8988T (cell line): Measurements from ENCODE around the gene SNX20.

Experiments used
- DNase-seq: peaks from one replicate; pipeline ENCODE4 v3.0.0; 2011

SNX20 gene

DNA sequence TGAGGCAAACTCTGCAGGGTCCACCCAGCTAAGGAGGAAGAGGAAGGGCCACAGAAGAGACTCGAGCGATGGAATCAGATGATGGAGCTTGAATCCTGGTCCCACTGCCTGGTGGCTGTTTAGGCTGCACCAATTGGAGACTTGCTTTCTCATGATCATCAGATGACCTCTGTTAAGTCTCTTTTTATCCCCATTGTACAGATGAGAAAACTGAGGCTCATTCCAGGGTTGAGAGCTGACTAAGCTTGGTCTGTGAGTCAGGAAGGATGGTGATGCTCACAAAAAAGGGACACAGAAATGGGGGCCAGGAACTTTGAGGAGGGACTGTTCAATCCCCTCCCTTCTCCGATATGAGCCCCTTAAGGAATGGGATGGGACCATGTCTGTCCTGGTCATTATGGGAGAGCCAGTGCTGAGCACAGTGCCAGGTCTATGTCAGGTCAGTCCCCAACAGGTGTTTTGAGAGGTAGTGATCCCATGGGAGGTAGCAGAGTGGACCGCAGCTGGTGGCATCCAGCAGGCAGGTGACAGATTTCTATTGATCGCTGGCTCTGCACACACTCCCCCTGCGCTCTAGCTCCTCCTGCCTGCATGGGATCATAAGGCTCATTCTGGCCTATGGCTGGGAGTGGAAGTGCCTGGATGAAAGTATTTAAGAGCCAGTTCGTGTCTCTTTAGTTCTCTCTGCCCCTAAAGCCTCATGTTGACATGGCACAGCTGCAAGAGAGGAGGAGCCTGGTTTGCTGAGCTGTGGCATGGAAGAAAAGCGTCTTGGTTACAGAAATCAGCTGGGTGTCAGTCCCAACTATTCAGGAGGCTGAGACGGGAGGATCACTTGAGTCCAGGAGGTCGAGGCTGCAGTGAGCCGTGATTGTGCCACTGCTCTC is 27.2 kb downstream of the SNX20 start:
- DNase-seq, result no peak

- no peak for DNase-seq
Measured at GRCh38 chr16:50652836-50653425, 28.2 kb downstream of the SNX20 start.

- no peak for DNase-seq
Measured at GRCh38 chr16:50651835-50652438, 29.2 kb downstream of the SNX20 start.

DNA sequence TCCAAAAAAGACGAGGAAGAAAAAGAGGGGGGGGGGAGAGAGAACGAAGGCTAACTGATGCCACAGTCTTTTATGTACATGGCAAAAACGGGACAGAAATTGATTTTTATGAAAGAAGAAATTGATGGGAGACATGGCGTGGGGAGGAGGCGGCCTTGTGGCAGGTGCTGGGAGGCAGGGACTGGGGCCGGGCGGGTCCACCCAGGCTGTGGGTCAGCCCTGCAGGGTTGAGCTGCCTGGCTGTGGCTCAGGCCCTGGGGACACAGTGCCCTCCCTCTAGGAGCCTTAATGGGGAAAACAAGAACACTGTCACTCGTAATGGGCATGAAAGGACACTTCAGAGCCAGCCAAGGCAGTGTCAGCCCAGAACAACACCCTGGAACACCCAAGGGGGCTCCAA is 34.8 kb downstream of the SNX20 start:
- DNase-seq, result no peak

DNA sequence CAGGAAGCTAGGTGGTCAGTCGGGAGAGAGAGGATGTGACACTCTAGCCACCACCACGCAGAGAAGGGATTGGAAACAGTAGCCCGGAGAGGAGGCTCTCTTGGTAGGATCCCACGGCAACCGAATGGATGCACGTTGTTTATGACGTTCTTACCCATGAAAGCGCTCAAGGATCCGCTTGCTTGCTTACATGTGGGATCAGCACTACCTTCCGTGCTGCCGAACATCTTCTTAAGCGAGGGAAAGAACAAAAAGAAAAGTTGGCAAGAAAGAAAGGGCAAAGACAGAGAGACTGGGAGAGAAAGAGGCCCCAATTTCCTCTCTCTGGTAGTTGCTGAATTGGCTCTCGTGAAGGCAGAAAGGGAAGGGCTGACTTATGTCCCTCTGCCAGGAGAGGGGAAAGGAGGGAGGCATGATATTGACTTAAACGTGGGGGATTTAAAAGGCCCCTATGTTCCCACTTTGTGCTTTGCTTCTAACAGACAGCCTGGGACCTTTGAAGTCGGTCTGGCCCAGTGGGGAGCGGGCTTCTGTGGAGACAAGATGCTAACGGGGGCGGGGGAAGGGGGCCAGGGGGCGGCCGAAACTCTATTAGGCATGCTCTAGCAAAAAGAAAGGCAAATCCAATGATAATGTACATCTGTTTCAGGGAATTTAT is 35.4 kb downstream of the SNX20 start:
- no peak for DNase-seq

GRCh38 chr16:50644729-50645128 is 36.4 kb downstream of the SNX20 start:
- DNase-seq, result peak; percentile 77

- no peak for DNase-seq
Measured at GRCh38 chr16:50644245-50644644, 36.9 kb downstream of the SNX20 start.

DNA sequence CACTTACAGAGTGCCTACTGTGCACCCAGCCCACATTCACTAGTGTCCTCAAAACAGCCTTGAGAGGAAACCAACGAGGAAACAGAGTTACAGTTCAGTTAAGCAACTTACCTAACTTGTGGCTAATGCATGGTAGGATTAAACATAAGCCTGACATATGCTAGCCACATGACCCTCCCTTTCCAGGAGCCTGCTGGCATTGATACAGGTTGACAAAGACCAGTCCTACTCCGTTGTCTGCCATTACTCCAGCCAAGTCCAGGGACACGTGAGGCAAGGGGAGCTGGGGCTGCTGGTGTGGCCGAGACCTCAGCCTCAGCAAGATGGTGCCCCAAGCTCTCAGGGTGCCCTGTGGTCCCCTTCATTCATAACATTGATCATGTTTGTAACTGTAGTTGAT is 37.9 kb downstream of the SNX20 start:
- no peak for DNase-seq

DNA sequence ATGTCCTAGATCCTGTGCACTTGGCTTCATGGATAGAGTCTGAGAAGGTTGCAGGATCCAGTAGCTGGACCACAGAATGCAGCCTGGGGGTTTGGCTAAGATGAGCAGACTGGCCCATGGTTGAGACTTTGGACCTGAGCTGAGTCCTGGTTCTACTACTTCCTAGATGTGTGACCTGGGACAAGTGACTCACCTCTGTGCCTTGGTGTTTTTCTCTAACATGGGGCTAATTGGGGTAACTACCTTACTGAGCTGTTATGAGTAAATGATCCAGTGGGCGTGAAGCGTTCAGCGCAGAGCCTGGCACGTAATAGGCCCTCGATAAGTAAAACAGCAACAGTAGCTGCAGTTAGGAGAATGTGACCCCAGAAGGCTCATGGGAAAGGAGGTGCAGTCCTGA is 38.8 kb downstream of the SNX20 start:
- DNase-seq, result no peak

GRCh38 chr16:50641818-50642187 is 39.3 kb downstream of the SNX20 start:
- DNase-seq, result no peak

GRCh38 chr16:50640919-50641817 is 39.9 kb downstream of the SNX20 start:
- DNase-seq, result no peak

GRCh38 chr16:50640391-50640790 is 40.7 kb downstream of the SNX20 start:
- no peak for DNase-seq

DNA sequence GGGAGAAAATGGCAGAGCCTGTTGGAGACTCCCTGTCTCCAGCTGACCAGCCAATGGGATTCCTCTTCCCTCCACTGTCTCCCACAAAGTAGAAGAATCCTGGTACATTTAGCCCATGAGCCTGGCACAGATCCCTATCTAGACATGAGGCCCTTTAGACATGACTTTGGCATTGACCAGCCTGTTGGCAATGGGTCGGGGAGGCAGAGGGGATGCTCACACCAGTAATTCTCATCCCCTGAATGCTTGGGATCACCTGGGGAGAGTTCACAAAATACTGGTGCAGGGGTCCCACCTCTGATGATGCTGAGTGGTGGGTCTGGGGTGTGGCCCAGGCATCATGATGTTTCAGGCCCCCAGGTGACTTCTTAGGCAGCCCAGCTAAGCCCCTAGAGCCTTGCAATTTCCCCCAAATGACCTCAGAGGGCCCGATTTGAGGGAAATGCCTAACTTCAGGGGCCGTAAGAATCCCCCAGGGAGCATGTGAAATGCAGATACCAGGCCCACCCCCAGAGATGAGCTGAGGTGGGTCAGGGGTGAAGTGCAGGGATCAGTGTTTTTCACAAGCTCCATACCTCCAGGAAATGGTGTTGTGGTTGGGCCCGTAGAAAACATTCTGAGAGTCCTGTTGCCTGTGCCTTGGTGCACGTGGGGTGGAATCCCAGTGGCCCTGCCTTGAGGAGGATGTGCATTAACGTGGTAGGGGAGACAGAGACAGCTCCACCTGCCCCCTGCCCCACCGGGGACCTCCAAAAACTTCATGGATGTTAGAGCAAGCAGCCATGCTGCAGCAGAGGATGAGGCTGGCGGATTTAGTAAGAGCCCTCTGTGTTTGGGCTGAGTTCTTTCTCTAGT is 42.1 kb downstream of the SNX20 start:
- DNase-seq, result no peak

DNA sequence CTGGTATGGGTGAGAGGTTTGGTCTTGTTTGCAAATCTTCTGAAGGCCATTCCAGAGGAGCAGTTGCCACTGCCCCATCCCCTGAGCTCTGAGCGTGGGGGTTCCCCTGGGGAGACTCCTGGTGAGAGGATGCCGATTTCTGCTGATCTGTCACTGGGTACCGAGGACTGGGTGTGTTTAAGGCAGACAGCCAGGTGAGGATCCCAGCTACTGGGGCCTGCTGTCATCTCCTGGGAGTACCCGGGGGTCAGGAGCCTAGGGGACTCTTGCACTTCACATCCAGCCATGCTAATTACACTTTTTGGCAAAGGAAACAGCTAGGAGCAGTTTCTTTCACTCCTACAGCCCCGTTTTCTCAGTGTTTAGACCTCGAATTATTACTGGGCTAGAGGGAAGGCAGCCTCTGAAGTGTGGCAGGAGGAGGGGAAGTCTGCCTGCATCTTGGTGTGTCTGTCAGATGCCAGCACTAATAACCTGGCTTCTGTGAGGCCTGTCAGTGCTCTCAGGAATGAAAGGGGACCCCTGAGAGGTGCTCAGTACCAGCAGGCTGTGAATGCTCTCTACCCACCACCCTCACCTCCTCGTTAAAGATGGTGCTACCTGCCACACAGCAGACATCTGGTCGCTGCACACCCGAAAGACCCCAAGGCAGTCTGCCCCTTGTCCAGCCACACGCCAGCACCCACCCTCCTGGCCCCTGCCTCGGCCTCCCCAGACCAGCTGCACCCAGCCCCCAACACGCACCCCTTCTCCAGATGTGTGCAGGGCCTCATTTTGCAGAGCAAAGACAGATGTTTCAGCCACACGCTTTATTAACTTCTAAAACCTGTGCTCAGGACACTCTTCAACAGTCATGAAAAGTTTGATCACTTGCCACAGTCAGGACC is 43.2 kb downstream of the SNX20 start:
- no peak for DNase-seq

GRCh38 chr16:50636753-50637374 is 44.2 kb downstream of the SNX20 start:
- no peak for DNase-seq

DNA sequence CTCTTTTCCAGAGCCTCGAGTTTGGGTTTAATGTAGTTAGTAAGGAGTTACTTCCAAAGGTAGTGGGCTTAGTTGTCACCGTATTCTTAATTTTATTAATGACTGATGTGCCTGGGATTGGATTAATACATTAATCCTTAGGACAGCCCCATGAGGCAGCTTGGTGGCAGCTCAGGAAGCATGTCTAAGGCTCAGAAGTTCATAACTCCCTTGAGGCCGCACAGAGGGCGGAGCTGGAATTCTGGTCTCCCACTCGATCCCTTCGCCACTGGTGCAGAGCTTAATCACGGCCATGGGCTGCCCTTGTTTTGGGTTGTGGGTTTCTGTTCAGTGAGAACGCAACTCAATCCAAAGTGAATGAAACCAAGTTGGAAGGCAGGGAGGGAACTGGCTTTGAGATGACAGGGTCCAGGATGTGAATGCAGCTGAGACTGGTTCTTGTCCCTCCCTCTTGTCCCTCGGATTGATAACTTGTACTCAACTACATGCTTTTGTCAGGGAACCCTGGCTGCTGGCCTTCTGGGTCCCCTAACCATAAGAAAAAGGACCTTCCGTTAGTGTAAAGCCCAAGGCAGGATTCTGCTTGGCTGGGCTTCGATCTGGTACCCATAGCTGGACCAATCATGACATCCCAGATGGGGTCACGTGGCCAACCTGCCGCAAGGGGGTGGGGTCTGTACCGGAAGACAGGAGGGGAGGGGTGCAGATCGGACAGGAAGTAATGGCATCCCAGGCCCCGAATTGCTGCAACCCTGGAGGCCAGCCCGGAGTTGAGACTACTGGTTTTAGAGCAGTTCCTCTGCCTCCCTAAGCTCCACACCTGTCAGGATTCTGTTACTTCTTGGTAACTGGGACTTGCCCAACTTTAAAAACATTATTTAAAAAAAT is 45.4 kb downstream of the SNX20 start:
- no peak for DNase-seq

- DNase-seq, result no peak
Measured at GRCh38 chr16:50634947-50635346, 46.2 kb downstream of the SNX20 start.

DNA sequence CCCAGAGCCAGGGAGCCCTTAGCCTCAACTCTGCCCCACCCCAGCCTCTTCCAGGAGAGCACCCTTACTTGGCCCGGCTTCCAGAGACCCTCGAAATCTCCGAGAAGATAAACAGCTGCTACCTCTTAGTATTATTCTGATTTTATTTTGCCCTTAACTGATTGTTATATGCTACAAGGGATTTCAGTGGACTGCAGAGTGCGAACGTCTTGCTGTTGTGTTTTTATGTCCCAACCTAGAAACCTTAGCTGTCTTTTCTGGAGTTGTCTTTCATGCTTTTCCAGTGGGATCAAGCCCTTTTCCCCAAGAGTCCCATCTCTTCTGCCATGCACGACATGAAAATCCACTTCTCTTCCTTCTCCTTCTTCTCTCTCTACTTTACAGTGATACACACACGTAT is 47.0 kb downstream of the SNX20 start:
- no peak for DNase-seq
